Gastroesophageal sphincter (tissue), 4 donors: Measurements from ENCODE around the gene DCX. TPM values are rescaled to one million over a fixed set of nuclear protein-coding genes. Genes with fewer than 3 reads are reported as not detected.

Source experiments
- ATAC-seq: fragments of 150-250 bp; one replicate; pipeline ENCODE4 v1.9.1; 2016; ENCODE audit warnings: mild to moderate bottlenecking, moderate library complexity
- H3K27ac ChIP-seq, 4 donors: fragments of 200-600 bp; sonication (generic) in 3 of 4; 1 replicate in 3 of 4; 2 replicates in 1 of 4; pipeline ENCODE4 v1.5.1; 2016 to 2019
- H3K27me3 ChIP-seq: fragments of 200-600 bp; sonication (generic); one replicate; pipeline ENCODE4 v1.5.1; 2019
- H3K36me3 ChIP-seq, 2 donors: fragments of 200-600 bp; sonication (generic); one replicate each; pipeline ENCODE4 v1.5.1; 2019; ENCODE audit warnings: control low read depth in 1 of 2
- H3K4me1 ChIP-seq, 3 donors: fragments of 200-600 bp; sonication (generic); 1 replicate in 2 of 3; 2 replicates in 1 of 3; pipeline ENCODE4 v1.5.1; 2016 to 2019; ENCODE audit warnings: control low read depth in 2 of 3
- H3K4me3 ChIP-seq, 2 donors: fragments of 200-600 bp; sonication (generic); one replicate each; pipeline ENCODE4 v1.5.1; 2019; ENCODE audit warnings: mild to moderate bottlenecking in 1 of 2, moderate library complexity in 1 of 2
- H3K9me3 ChIP-seq, 3 donors: fragments of 200-600 bp; sonication (generic); one replicate each; pipeline ENCODE4 v1.5.1; 2017 to 2019; ENCODE audit warnings: control low read depth in 2 of 3
- CTCF ChIP-seq, 4 experiments: fragments of 200-600 bp in 2 of 4; fragments of 450-650 bp in 2 of 4; sonication (generic) in 1 of 4; IDR thresholded peaks; one replicate each; pipeline ENCODE4 v1.5.1; 2017 to 2019; ENCODE audit warnings: antibody characterized with exemption in 4 of 4, mild to moderate bottlenecking in 2 of 4, moderate library complexity in 2 of 4
- EP300 ChIP-seq: sonication (generic); formaldehyde crosslinking; IDR thresholded peaks from one replicate; pipeline ENCODE4 v1.6.1; 2017; ENCODE audit warnings: antibody characterized with exemption, mild to moderate bottlenecking
- POLR2A ChIP-seq, 2 donors: fragments of 450-650 bp; IDR thresholded peaks; one replicate each; pipeline ENCODE4 v1.6.1; 2017; ENCODE audit warnings: antibody characterized with exemption in 2 of 2, mild to moderate bottlenecking in 2 of 2, moderate library complexity in 1 of 2
- POLR2AphosphoS5 ChIP-seq: sonication (generic); formaldehyde crosslinking; IDR thresholded peaks from one replicate; pipeline ENCODE4 v1.6.1; 2017; ENCODE audit warnings: antibody characterized with exemption
- WGBS, 2 donors: methylation state at CpG; one replicate each; pipeline ENCODE4 v1.1.5; 2018; ENCODE audit warnings: low coverage in 1 of 2; 5-methylcytosine and 5-hydroxymethylcytosine counted together
- total RNA-seq, 4 donors: library from RNA; depleted of rRNA; stranded (reverse); fragments of >200 nt; gene quantifications; one replicate each; pipeline ENCODE4 v1.1.0, GENCODE V29; 2016

Gene DCX
- total RNA-seq, 4 donors from 2014 or later: under 0.01 TPM; not detected in 3

- TF ChIP-seq EP300 (no peak), POLR2A (IDR thresholded peaks at IDR 0.05) (no peak), POLR2AphosphoS5 (no peak), CTCF (IDR thresholded peaks at IDR 0.05) (no peak)
- H3K9me3 ChIP-seq: no peaks in the 10 kb centered on the region
- no peaks in the 10 kb centered on the region for H3K27me3 ChIP-seq
- H3K36me3 ChIP-seq: no peaks in the 10 kb centered on the region
- no peak overlapping the region for H3K27ac ChIP-seq
- ATAC-seq: no peak
- H3K4me3 ChIP-seq: no peak overlapping the region
- WGBS, 2 donors: no CpG with 5 or more reads among the region's 2 CpGs
- H3K4me1 ChIP-seq: no peaks in the 10 kb centered on the region
These were observed 71.9 kb downstream of the DCX start for GRCh38 chrX:111340054-111340453.

- Histone ChIP-seq H3K9me3 (no peaks in the 10 kb centered on the region), H3K36me3 (no peaks in the 10 kb centered on the region), H3K4me1 (no peaks in the 10 kb centered on the region), H3K27me3 (no peaks in the 10 kb centered on the region), H3K4me3 (no peak overlapping the region), H3K27ac (no peak overlapping the region)
- no peak for TF ChIP-seq POLR2A (IDR thresholded peaks at IDR 0.05)
- TF ChIP-seq POLR2AphosphoS5: no peak
- TF ChIP-seq EP300: no peak
- TF ChIP-seq CTCF (IDR thresholded peaks at IDR 0.05): no peak
- ATAC-seq: no peak
These were observed 72.8 kb downstream of the DCX start for GRCh38 chrX:111339212-111339611.

- Histone ChIP-seq H3K27ac (no peak overlapping the region), H3K36me3 (no peaks in the 10 kb centered on the region), H3K9me3 (no peaks in the 10 kb centered on the region), H3K4me3 (no peak overlapping the region), H3K27me3 (no peaks in the 10 kb centered on the region), H3K4me1 (no peaks in the 10 kb centered on the region)
- ATAC-seq: no peak
- TF ChIP-seq EP300 (no peak), POLR2A (IDR thresholded peaks at IDR 0.05) (no peak), CTCF (IDR thresholded peaks at IDR 0.05) (no peak), POLR2AphosphoS5 (no peak)
- 15 to 45% methylated on average over 2 to 4 of the region's 4 CpGs for WGBS, 2 donors
These were observed 73.8 kb downstream of the DCX start for GRCh38 chrX:111338095-111338698.

GRCh38 chrX:111337067-111337637, 74.8 kb downstream of the DCX start:
- Histone ChIP-seq H3K27me3 (no peaks in the 10 kb centered on the region), H3K4me1 (no peaks in the 10 kb centered on the region), H3K36me3 (no peaks in the 10 kb centered on the region), H3K27ac (no peak overlapping the region), H3K4me3 (no peak overlapping the region), H3K9me3 (no peaks in the 10 kb centered on the region)
- ATAC-seq: no peak
- TF ChIP-seq POLR2A (IDR thresholded peaks at IDR 0.05) (no peak), EP300 (no peak), CTCF (IDR thresholded peaks at IDR 0.05) (no peak), POLR2AphosphoS5 (no peak)
- WGBS, 2 donors: 41% methylated on average over 2 of the region's 2 CpGs; no CpG with 5 or more reads in 1 of the 2 donors

GRCh38 chrX:111336141-111336540, 75.9 kb downstream of the DCX start:
- Histone ChIP-seq H3K27me3 (no peaks in the 10 kb centered on the region), H3K9me3 (no peaks in the 10 kb centered on the region), H3K36me3 (no peaks in the 10 kb centered on the region), H3K4me1 (no peaks in the 10 kb centered on the region), H3K4me3 (no peak overlapping the region), H3K27ac (no peak overlapping the region)
- ATAC-seq: no peak
- WGBS, 2 donors: 40% methylated on average over 1 of the region's 1 CpG; no CpG with 5 or more reads in 1 of the 2 donors
- TF ChIP-seq POLR2AphosphoS5 (no peak), CTCF (IDR thresholded peaks at IDR 0.05) (no peak), POLR2A (IDR thresholded peaks at IDR 0.05) (no peak), EP300 (no peak)
